K562 (cell line): ENCODE measurements around the gene KRTAP12-2. TPM values are rescaled to one million over a fixed set of nuclear protein-coding genes. Genes with fewer than 3 reads are reported as not detected.

Source experiments
- ATAC-seq: fragments of 200-7000 bp; cut with Tn5 transposase; 3 replicates; pipeline ENCODE4 v1.9.1; 2020; ENCODE audit warnings: moderate library complexity
- BruUV-seq: library from RNA; stranded (reverse); fragments of 400-500 nt; replicated peaks from 2 replicates; lab custom pipeline; 2021; lab: Mats Ljungman, UMichigan
- CTCF ChIA-PET: fragments of 300-600 bp; formaldehyde crosslinking; extraction: SDS; loops from one replicate; lab custom pipeline; 2021; ENCODE audit warnings: low intra/inter-chr PET ratio; lab: Yijun Ruan, JAX
- POLR2A ChIA-PET: fragments of 300-600, 350-650 bp; sonication (Branson Sonifier 250); formaldehyde crosslinking; extraction: SDS; loops from one replicate; lab custom pipeline; 2021; ENCODE audit warnings: antibody characterized with exemption, inconsistent platforms; lab: Yijun Ruan, JAX
- DNase-seq, 4 experiments: peaks; one replicate each; pipeline versions ENCODE4 v3.0.0 to v3.0.0-alpha.2; 2011 to 2018; ENCODE audit warnings: low spot score in 3 of 4, mixed read lengths in 3 of 4; ENCODE audit errors: extremely low read depth in 1 of 4
- FAIRE-seq: peaks from 2 replicates; lab custom pipeline; 2011; peaks lifted over from hg19 to GRCh38; lab: Jason Lieb, UNC
- H2AFZ ChIP-seq: 2 replicates; pipeline ENCODE4 v1.6.0; 2011; ENCODE audit warnings: low read depth, low read length, control low read depth, inconsistent platforms
- H3K27ac ChIP-seq: fragments of 200-600 bp; 3 replicates; pipeline ENCODE4 v1.8.0; 2011; ENCODE audit warnings: low read depth, mild to moderate bottlenecking, control low read depth, inconsistent platforms, low read length, moderate library complexity, mixed read lengths; ENCODE audit errors: extremely low read depth
- H3K27me3 ChIP-seq, 2 experiments: fragments of 300-600 bp in 1 of 2; 2 replicates in 1 of 2; 3 replicates in 1 of 2; pipeline versions ENCODE4 v1.6.0 to v1.8.0; 2011; ENCODE audit warnings: inconsistent platforms in 2 of 2, low read length in 2 of 2, mild to moderate bottlenecking in 1 of 2, mixed read lengths in 1 of 2, moderate library complexity in 1 of 2; ENCODE audit not compliant: control insufficient read depth in 2 of 2, insufficient read depth in 2 of 2
- H3K36me3 ChIP-seq: fragments of 300-600 bp; 3 replicates; pipeline ENCODE4 v1.8.0; 2011; ENCODE audit warnings: mild to moderate bottlenecking, low read length, inconsistent platforms; ENCODE audit not compliant: control insufficient read depth, insufficient read depth
- H3K4me1 ChIP-seq, 2 experiments: fragments of 200-600 bp in 1 of 2; replicated peaks in 1 of 2; 2 replicates in 1 of 2; 3 replicates in 1 of 2; pipeline versions ENCODE4 v1.5.1 to v1.8.0; 2011; ENCODE audit warnings: inconsistent platforms in 2 of 2, low read length in 2 of 2, mild to moderate bottlenecking in 1 of 2, mixed read lengths in 1 of 2, moderate library complexity in 1 of 2; ENCODE audit not compliant: control insufficient read depth in 2 of 2, insufficient read depth in 2 of 2
- H3K4me2 ChIP-seq: 2 replicates; pipeline ENCODE4 v1.6.1; 2011; ENCODE audit warnings: low read length, control low read depth, inconsistent platforms, mixed read lengths; ENCODE audit not compliant: insufficient read depth
- H3K4me3 ChIP-seq: fragments of 200-600 bp; sonication (generic), shearing (Covaris generic); 2 replicates; pipeline ENCODE4 v1.5.1; 2016; ENCODE audit warnings: control low read depth, inconsistent platforms
- H3K79me2 ChIP-seq: fragments of 200-600 bp; 3 replicates; pipeline ENCODE4 v1.8.0; 2011; ENCODE audit warnings: low read length, inconsistent platforms; ENCODE audit not compliant: control insufficient read depth, insufficient read depth
- H3K9ac ChIP-seq, 2 experiments: 2 replicates each; pipeline versions ENCODE4 v1.6.0 to v1.6.1; 2011; ENCODE audit warnings: low read depth in 2 of 2, low read length in 2 of 2, control low read depth in 1 of 2, inconsistent platforms in 1 of 2, mild to moderate bottlenecking in 1 of 2, mixed read lengths in 1 of 2; ENCODE audit not compliant: insufficient read depth in 1 of 2
- H3K9me1 ChIP-seq: one replicate; pipeline ENCODE4 v1.6.0; 2011; ENCODE audit warnings: inconsistent platforms, mild to moderate bottlenecking, low read length, moderate library complexity; ENCODE audit not compliant: control insufficient read depth, insufficient read depth
- H3K9me3 ChIP-seq: replicated peaks from 2 replicates; pipeline ENCODE4 v1.5.1; 2011; ENCODE audit warnings: low read depth, low read length, inconsistent platforms; ENCODE audit not compliant: control insufficient read depth, insufficient read depth
- H4K20me1 ChIP-seq: replicated peaks from 2 replicates; pipeline ENCODE4 v1.6.1; 2011; ENCODE audit warnings: low read length, inconsistent platforms, mixed read lengths; ENCODE audit not compliant: control insufficient read depth, insufficient read depth
- CCNT2 ChIP-seq: IDR thresholded peaks from 2 replicates; pipeline ENCODE4 v1.6.1; 2011; ENCODE audit warnings: borderline replicate concordance, low read depth, mild to moderate bottlenecking, moderate library complexity, mixed read lengths, low read length; ENCODE audit not compliant: insufficient read length; ENCODE audit errors: extremely low read depth
- ESRRA ChIP-seq: fragments of 450-650 bp; IDR thresholded peaks from 2 replicates; pipeline ENCODE4 v1.6.1; 2014; ENCODE audit warnings: low read depth, mild to moderate bottlenecking, moderate library complexity, borderline replicate concordance
- ESRRB ChIP-seq: fragments of 250-450 bp; sonication (Bioruptor Pico); IDR thresholded peaks from 2 replicates; pipeline ENCODE4 v1.5.0; 2020; ENCODE audit warnings: mild to moderate bottlenecking, moderate library complexity, borderline replicate concordance
- HNRNPK ChIP-seq: fragments of 200-400 bp; formaldehyde crosslinking; IDR thresholded peaks from one replicate; pipeline ENCODE4 v1.6.1; 2018; ENCODE audit warnings: mild to moderate bottlenecking, low read depth, low read length; ENCODE audit not compliant: poor library complexity, severe bottlenecking
- KLF1 ChIP-seq: fragments of 450-650 bp; IDR thresholded peaks from 2 replicates; pipeline ENCODE4 v1.6.1; 2016; ENCODE audit warnings: missing genetic modification characterization, missing compliant biosample characterization
- PCBP2 ChIP-seq: fragments of 200-400 bp; formaldehyde crosslinking; IDR thresholded peaks from 2 replicates; pipeline ENCODE4 v1.6.1; 2018; ENCODE audit warnings: low read length, low read depth, mild to moderate bottlenecking, moderate library complexity; ENCODE audit not compliant: poor library complexity, severe bottlenecking
- SMC3 ChIP-seq: conservative IDR thresholded peaks from 2 replicates; pipeline ENCODE4 v1.6.1; 2011; ENCODE audit warnings: low read depth, low read length, improper control_type of control experiment; ENCODE audit not compliant: insufficient read depth
- WGBS: fragments of 100-300 bp; shearing (Covaris generic); methylation state at CpG from one replicate; pipeline ENCODE4 v1.1.6; 2016; ENCODE audit warnings: low coverage, mixed read lengths; ENCODE audit not compliant: insufficient coverage; ENCODE audit errors: missing lambda C conversion rate; 5-methylcytosine and 5-hydroxymethylcytosine counted together
- in situ Hi-C: fragments of 300-500 bp; cut with MboI; formaldehyde crosslinking; loops from 4 replicates; pipeline ENCODE4 v1.15.0; 2018; ENCODE audit warnings: inconsistent platforms, mixed read lengths
- intact Hi-C: fragments of 100-400 bp; cut with micrococcal nuclease; formaldehyde crosslinking; loops from 2 replicates; pipeline ENCODE4 v1.14.2; 2022
- polyA plus RNA-seq, 8 experiments: library from polyadenylated mRNA; depleted of rRNA in 4 of 8; stranded (reverse) in 5 of 8; unstranded in 3 of 8; fragments of >200 nt; fragmentation: Nextera tagmentation in 2 of 8; fragmentation: Illumina TruSeq in 1 of 8; extraction: Ambion mirVana in 2 of 8; extraction: Trizol in 1 of 8; gene quantifications; 2 replicates each; pipeline versions ENCODE4 v1.2.1 to v1.2.3, GENCODE V29; 2011 to 2014; ENCODE audit warnings: inconsistent platforms in 1 of 8, missing spikeins in 1 of 8
- total RNA-seq, 7 experiments: library from RNA; depleted of rRNA in 6 of 7; stranded (reverse); fragments of >200 nt in 6 of 7; fragmentation: Illumina TruSeq in 2 of 7; extraction: Trizol in 2 of 7; gene quantifications; 2 replicates each; pipeline versions ENCODE4 v1.2.1 to v1.2.3, GENCODE V29; 2011 to 2021; ENCODE audit warnings: low replicate concordance in 1 of 7
- TF ChIP-seq, protein P1 (sequence below): fragments of 450-650 bp; formaldehyde crosslinking; IDR thresholded peaks from 2 replicates; pipeline ENCODE4 v1.4.0; 2020; ENCODE audit warnings: mild to moderate bottlenecking, moderate library complexity
- TF ChIP-seq, protein P2 (sequence below): fragments of 250-450 bp; sonication (Bioruptor Pico); IDR thresholded peaks from 2 replicates; pipeline ENCODE4 v1.5.0; 2021; ENCODE audit warnings: mild to moderate bottlenecking, borderline replicate concordance
- TF ChIP-seq, protein P3 (sequence below): fragments of 250-450 bp; sonication (Bioruptor Pico); IDR thresholded peaks from 2 replicates; pipeline ENCODE4 v1.8.0; 2022; ENCODE audit warnings: moderate library complexity, mild to moderate bottlenecking, inconsistent platforms
- TF ChIP-seq, protein P4 (sequence below): fragments of 250-450 bp; sonication (Bioruptor Pico); IDR thresholded peaks from 2 replicates; pipeline ENCODE4 v1.8.0; 2021; ENCODE audit warnings: moderate library complexity, mild to moderate bottlenecking, inconsistent platforms
- TF ChIP-seq, protein P5 (sequence below): fragments of 450-650 bp; IDR thresholded peaks from 2 replicates; pipeline ENCODE4 v1.7.1; 2018; ENCODE audit warnings: mild to moderate bottlenecking, low read depth; ENCODE audit not compliant: partially characterized antibody

The KRTAP12-2 gene
- total and polyA plus RNA-seq, 9 of the 15 experiments (the other 6 are each of a cell fraction or from before 2014, with no cell fraction given): not detected

DNA sequence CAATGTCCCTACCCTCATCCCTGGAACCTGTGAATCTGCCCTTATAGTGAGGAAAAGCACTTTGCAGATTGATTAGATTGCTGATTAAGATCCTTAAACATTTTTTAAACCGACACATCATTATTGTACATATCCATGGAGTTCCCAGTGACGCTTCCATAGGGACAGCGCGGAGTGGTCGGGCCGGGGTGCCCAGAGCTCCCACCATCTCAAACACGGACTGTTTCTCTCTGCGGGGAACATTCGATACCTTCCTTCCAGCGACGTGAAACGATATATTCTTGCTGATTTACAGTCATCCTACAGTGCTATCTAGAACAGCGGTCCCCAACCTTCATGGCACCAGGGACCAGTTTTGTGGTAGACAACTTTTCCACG is 34.3 kb upstream of the KRTAP12-2 start:
- BruUV-seq: no TSS peak
- FAIRE-seq (peak; percentile 19), DNase-seq (no peak), ATAC-seq (no peak)
- H2AFZ ChIP-seq: no peak overlapping the region
- no peaks in the 10 kb centered on the region; the same call in 1 of the 2 replicates for H4K20me1 ChIP-seq
- H3K27ac ChIP-seq: no peak overlapping the region
- H3K4me3 ChIP-seq: no peak overlapping the region
- H3K79me2 ChIP-seq: no peaks in the 10 kb centered on the region
- H3K4me2 ChIP-seq: no peak overlapping the region
- H3K9me3 ChIP-seq: no peaks in the 10 kb centered on the region
- ChIA-PET POLR2A (interaction anchor here (1.1 kb wide), 1 partner anchor 12 kb away, joined by 3 read pairs; no protein-coding TSS in a partner anchor), CTCF (no interaction called here)
- H3K9ac ChIP-seq: no peak overlapping the region
- 2% methylated on average over 14 of the region's 14 CpGs for WGBS
- in situ Hi-C loops (no loop called here), intact Hi-C loops (no loop called here)
- no peaks in the 10 kb centered on the region for H3K36me3 ChIP-seq
- peaks cover 3% of the 10 kb centered on the region for H3K9me1 ChIP-seq
- peaks cover 0 to 7% of the 10 kb centered on the region in 2 experiments; a peak in 1 of 5 replicates for H3K4me1 ChIP-seq
- peaks cover 43 to 83% of the 10 kb centered on the region in 2 experiments for H3K27me3 ChIP-seq
- TF ChIP-seq, protein P1, sequence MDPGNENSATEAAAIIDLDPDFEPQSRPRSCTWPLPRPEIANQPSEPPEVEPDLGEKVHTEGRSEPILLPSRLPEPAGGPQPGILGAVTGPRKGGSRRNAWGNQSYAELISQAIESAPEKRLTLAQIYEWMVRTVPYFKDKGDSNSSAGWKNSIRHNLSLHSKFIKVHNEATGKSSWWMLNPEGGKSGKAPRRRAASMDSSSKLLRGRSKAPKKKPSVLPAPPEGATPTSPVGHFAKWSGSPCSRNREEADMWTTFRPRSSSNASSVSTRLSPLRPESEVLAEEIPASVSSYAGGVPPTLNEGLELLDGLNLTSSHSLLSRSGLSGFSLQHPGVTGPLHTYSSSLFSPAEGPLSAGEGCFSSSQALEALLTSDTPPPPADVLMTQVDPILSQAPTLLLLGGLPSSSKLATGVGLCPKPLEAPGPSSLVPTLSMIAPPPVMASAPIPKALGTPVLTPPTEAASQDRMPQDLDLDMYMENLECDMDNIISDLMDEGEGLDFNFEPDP (CRISPR knock-in tag): no peak
- TF ChIP-seq KLF1 (tag) (no peak), SMC3 (no peak), PCBP2 (no peak), ESRRB (CRISPR knock-in tag) (no peak), CCNT2 (no peak), ESRRA (no peak), HNRNPK (no peak)
- TF ChIP-seq, protein P2, sequence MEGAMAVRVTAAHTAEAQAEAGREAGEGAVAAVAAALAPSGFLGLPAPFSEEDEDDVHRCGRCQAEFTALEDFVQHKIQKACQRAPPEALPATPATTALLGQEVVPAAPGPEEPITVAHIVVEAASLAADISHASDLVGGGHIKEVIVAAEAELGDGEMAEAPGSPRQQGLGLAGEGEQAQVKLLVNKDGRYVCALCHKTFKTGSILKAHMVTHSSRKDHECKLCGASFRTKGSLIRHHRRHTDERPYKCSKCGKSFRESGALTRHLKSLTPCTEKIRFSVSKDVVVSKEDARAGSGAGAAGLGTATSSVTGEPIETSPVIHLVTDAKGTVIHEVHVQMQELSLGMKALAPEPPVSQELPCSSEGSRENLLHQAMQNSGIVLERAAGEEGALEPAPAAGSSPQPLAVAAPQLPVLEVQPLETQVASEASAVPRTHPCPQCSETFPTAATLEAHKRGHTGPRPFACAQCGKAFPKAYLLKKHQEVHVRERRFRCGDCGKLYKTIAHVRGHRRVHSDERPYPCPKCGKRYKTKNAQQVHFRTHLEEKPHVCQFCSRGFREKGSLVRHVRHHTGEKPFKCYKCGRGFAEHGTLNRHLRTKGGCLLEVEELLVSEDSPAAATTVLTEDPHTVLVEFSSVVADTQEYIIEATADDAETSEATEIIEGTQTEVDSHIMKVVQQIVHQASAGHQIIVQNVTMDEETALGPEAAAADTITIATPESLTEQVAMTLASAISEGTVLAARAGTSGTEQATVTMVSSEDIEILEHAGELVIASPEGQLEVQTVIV: no peak
- TF ChIP-seq, protein P3, sequence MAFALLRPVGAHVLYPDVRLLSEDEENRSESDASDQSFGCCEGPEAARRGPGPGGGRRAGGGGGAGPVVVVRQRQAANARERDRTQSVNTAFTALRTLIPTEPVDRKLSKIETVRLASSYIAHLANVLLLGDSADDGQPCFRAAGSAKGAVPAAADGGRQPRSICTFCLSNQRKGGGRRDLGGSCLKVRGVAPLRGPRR (CRISPR knock-in tag): no peak
- TF ChIP-seq, protein P4, sequence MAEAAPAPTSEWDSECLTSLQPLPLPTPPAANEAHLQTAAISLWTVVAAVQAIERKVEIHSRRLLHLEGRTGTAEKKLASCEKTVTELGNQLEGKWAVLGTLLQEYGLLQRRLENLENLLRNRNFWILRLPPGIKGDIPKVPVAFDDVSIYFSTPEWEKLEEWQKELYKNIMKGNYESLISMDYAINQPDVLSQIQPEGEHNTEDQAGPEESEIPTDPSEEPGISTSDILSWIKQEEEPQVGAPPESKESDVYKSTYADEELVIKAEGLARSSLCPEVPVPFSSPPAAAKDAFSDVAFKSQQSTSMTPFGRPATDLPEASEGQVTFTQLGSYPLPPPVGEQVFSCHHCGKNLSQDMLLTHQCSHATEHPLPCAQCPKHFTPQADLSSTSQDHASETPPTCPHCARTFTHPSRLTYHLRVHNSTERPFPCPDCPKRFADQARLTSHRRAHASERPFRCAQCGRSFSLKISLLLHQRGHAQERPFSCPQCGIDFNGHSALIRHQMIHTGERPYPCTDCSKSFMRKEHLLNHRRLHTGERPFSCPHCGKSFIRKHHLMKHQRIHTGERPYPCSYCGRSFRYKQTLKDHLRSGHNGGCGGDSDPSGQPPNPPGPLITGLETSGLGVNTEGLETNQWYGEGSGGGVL (CRISPR knock-in tag): no peak
- TF ChIP-seq, protein P5, sequence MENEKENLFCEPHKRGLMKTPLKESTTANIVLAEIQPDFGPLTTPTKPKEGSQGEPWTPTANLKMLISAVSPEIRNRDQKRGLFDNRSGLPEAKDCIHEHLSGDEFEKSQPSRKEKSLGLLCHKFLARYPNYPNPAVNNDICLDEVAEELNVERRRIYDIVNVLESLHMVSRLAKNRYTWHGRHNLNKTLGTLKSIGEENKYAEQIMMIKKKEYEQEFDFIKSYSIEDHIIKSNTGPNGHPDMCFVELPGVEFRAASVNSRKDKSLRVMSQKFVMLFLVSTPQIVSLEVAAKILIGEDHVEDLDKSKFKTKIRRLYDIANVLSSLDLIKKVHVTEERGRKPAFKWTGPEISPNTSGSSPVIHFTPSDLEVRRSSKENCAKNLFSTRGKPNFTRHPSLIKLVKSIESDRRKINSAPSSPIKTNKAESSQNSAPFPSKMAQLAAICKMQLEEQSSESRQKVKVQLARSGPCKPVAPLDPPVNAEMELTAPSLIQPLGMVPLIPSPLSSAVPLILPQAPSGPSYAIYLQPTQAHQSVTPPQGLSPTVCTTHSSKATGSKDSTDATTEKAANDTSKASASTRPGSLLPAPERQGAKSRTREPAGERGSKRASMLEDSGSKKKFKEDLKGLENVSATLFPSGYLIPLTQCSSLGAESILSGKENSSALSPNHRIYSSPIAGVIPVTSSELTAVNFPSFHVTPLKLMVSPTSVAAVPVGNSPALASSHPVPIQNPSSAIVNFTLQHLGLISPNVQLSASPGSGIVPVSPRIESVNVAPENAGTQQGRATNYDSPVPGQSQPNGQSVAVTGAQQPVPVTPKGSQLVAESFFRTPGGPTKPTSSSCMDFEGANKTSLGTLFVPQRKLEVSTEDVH: no peak
